PC-9 (cell line): ENCODE measurements around the gene FAM120A. TPM values are rescaled to one million over a fixed set of nuclear protein-coding genes. Genes with fewer than 3 reads are reported as not detected.

Experiments
- BruUV-seq: library from RNA; stranded (reverse); fragments of 400-500 nt; replicated peaks from 2 replicates; lab custom pipeline; 2021; lab: Mats Ljungman, UMichigan
- CTCF ChIA-PET: fragments of 300-600 bp; sonication (Branson Sonifier 250); formaldehyde crosslinking; loops from one replicate; lab custom pipeline; 2022; ENCODE audit warnings: antibody characterized with exemption; lab: Charles Lee
- POLR2A ChIA-PET: fragments of 300-600 bp; sonication (Branson Sonifier 250); formaldehyde crosslinking; loops from one replicate; lab custom pipeline; 2022; ENCODE audit warnings: antibody characterized with exemption; ENCODE audit not compliant: unreplicated experiment; lab: Charles Lee
- DNase-seq, 2 experiments: peaks; one replicate each; pipeline versions ENCODE4 v3.0.0 to v3.0.0-alpha.2; 2015 to 2022; ENCODE audit warnings: mixed read lengths in 1 of 2
- H2AFZ ChIP-seq: fragments of 200-600 bp; sonication (generic); 2 replicates; pipeline ENCODE4 v1.8.1; 2017; ENCODE audit warnings: antibody characterized with exemption
- H3F3A ChIP-seq: fragments of 200-600 bp; sonication (generic); 2 replicates; pipeline ENCODE4 v1.8.1; 2017; ENCODE audit warnings: antibody characterized with exemption, mild to moderate bottlenecking, low read depth; ENCODE audit not compliant: insufficient read depth
- H3K27ac ChIP-seq: fragments of 200-600 bp; sonication (generic); 2 replicates; pipeline ENCODE4 v1.6.1; 2016; ENCODE audit warnings: mixed run types
- H3K27me3 ChIP-seq: fragments of 200-600 bp; sonication (generic); 2 replicates; pipeline ENCODE4 v1.6.1; 2016; ENCODE audit warnings: low read depth, mixed run types; ENCODE audit not compliant: insufficient read depth
- H3K36me3 ChIP-seq: fragments of 200-600 bp; sonication (generic); 2 replicates; pipeline ENCODE4 v1.6.1; 2016; ENCODE audit warnings: low read depth, mixed run types
- H3K4me1 ChIP-seq: fragments of 200-600 bp; sonication (generic); replicated peaks from 2 replicates; pipeline ENCODE4 v1.6.1; 2016; ENCODE audit warnings: mixed run types; ENCODE audit not compliant: insufficient read depth
- H3K4me2 ChIP-seq: fragments of 200-600 bp; sonication (generic); 2 replicates; pipeline ENCODE4 v1.6.1; 2017; ENCODE audit warnings: mixed run types
- H3K4me3 ChIP-seq: fragments of 200-600 bp; sonication (generic); 2 replicates; pipeline ENCODE4 v1.6.1; 2016; ENCODE audit warnings: mixed run types
- H3K79me2 ChIP-seq: fragments of 200-600 bp; sonication (generic); 2 replicates; pipeline ENCODE4 v1.6.1; 2017; ENCODE audit warnings: low read depth, mixed run types
- H3K9me2 ChIP-seq: fragments of 200-600 bp; sonication (generic); 2 replicates; pipeline ENCODE4 v1.8.1; 2017; ENCODE audit warnings: mild to moderate bottlenecking; ENCODE audit not compliant: insufficient read depth
- H3K9me3 ChIP-seq: fragments of 200-600 bp; sonication (generic); 2 replicates; pipeline ENCODE4 v1.8.1; 2016; ENCODE audit warnings: low read depth; ENCODE audit not compliant: insufficient read depth
- H4K20me1 ChIP-seq: fragments of 200-600 bp; sonication (generic); 2 replicates; pipeline ENCODE4 v1.8.1; 2017; ENCODE audit not compliant: insufficient read depth
- CTCF ChIP-seq: fragments of 200-600 bp; sonication (generic); conservative IDR thresholded peaks from 2 replicates; pipeline ENCODE4 v1.6.1; 2017; ENCODE audit warnings: mixed run types, antibody characterized with exemption, mild to moderate bottlenecking, moderate library complexity
- EZH2 ChIP-seq: fragments of 200-600 bp; sonication (generic); IDR thresholded peaks from 2 replicates; pipeline ENCODE4 v1.8.0; 2017; ENCODE audit warnings: antibody characterized with exemption, low read depth
- intact Hi-C: fragments of 100-400 bp; cut with micrococcal nuclease; formaldehyde crosslinking; loops from one replicate; pipeline ENCODE4 v1.10.0; 2022; ENCODE audit not compliant: unreplicated experiment
- total RNA-seq: library from RNA; stranded (reverse); gene quantifications from 2 replicates; pipeline ENCODE4 v1.2.3, GENCODE V29; 2021

The FAM120A gene
- total RNA-seq, 1 experiment from 2014 or later = 171 TPM

GRCh38 chr9:93501406-93501805 lies 49.9 kb downstream of the FAM120A start:
- no TSS peak for BruUV-seq
- Histone ChIP-seq H3K79me2 (peaks cover 28% of the 10 kb centered on the region), H3F3A (0 out of 2 replicates have a peak, but pooled peaks cover 9% of the 10 kb centered on the region), H3K36me3 (peaks cover 33% of the 10 kb centered on the region), H2AFZ (no peak overlapping the region), H3K27me3 (no peaks in the 10 kb centered on the region), H3K4me2 (0 out of 2 replicates have a peak overlapping the region, but pooled peaks have one; percentile 12), H3K9me3 (no peaks in the 10 kb centered on the region), H3K27ac (no peak overlapping the region), H4K20me1 (peaks cover 9% of the 10 kb centered on the region; the same call in 1 of the 2 replicates), H3K4me1 (peaks cover 14% of the 10 kb centered on the region; the same call in 1 of the 2 replicates), H3K4me3 (no peak overlapping the region), H3K9me2 (no peaks in the 10 kb centered on the region)
- ChIA-PET CTCF (no interaction called here), POLR2A (no interaction called here)
- TF ChIP-seq EZH2 = no peak
- no peak for TF ChIP-seq CTCF
- intact Hi-C loops = no loop called here
- DNase-seq = no peak

- H3F3A ChIP-seq = 0 out of 2 replicates have a peak, but pooled peaks cover 9% of the 10 kb centered on the region
- ChIA-PET POLR2A (no interaction called here), CTCF (no interaction called here)
- H3K4me2 ChIP-seq = no peak overlapping the region
- no TSS peak for BruUV-seq
- DNase-seq = no peak
- no peak overlapping the region for H2AFZ ChIP-seq
- no peaks in the 10 kb centered on the region for H3K9me2 ChIP-seq
- peaks cover 41% of the 10 kb centered on the region for H3K79me2 ChIP-seq
- no peaks in the 10 kb centered on the region for H3K27me3 ChIP-seq
- H3K9me3 ChIP-seq = no peaks in the 10 kb centered on the region
- peaks cover 22% of the 10 kb centered on the region for H3K36me3 ChIP-seq
- peaks cover 18% of the 10 kb centered on the region for H4K20me1 ChIP-seq
- no peak overlapping the region for H3K27ac ChIP-seq
- H3K4me1 ChIP-seq = peaks cover 14% of the 10 kb centered on the region; the same call in 1 of the 2 replicates
- no peak for TF ChIP-seq EZH2
- TF ChIP-seq CTCF = no peak
- no peak overlapping the region for H3K4me3 ChIP-seq
- intact Hi-C loops = no loop called here
Measured at GRCh38 chr9:93503381-93503780, 51.9 kb downstream of the FAM120A start.

- DNase-seq = no peak
- ChIA-PET CTCF (no interaction called here), POLR2A (interaction anchor here (0.6 kb wide), 1 partner anchor 268 kb away, joined by 4 read pairs; no protein-coding TSS in a partner anchor)
- Histone ChIP-seq H3K9me3 (no peaks in the 10 kb centered on the region), H3K27me3 (no peaks in the 10 kb centered on the region), H2AFZ (no peak overlapping the region), H3K4me2 (no peak overlapping the region), H3F3A (0 out of 2 replicates have a peak, but pooled peaks cover 9% of the 10 kb centered on the region), H3K79me2 (peaks cover 44% of the 10 kb centered on the region), H3K36me3 (peaks cover 17% of the 10 kb centered on the region; the same call in 1 of the 2 replicates), H3K4me1 (peaks cover 14% of the 10 kb centered on the region; the same call in 1 of the 2 replicates), H4K20me1 (peaks cover 21% of the 10 kb centered on the region), H3K4me3 (no peak overlapping the region), H3K27ac (peak overlapping the region; percentile 28), H3K9me2 (no peaks in the 10 kb centered on the region)
- no TSS peak for BruUV-seq
- intact Hi-C loops = no loop called here
- TF ChIP-seq EZH2 (no peak), CTCF (no peak)
Measured at GRCh38 chr9:93505541-93506132, 54.2 kb downstream of the FAM120A start.
